HEK293 (cell line): ENCODE data around the gene ACIN1.
A peak's percentile ranks its signal among the peaks of the same experiment; 100 is the strongest.

Source experiments
- GFI1B ChIP-seq: fragments of 450-650 bp; formaldehyde crosslinking; IDR thresholded peaks from 2 replicates; pipeline ENCODE4 v1.5.1; 2016; ENCODE audit warnings: missing biosample characterization, missing genetic modification characterization
- GLI2 ChIP-seq: fragments of 450-650 bp; formaldehyde crosslinking; IDR thresholded peaks from 2 replicates; pipeline ENCODE4; 2017; ENCODE audit warnings: missing biosample characterization, missing genetic modification characterization, low read depth, borderline replicate concordance
- GLI4 ChIP-seq: fragments of 450-650 bp; formaldehyde crosslinking; IDR thresholded peaks from 2 replicates; pipeline ENCODE4 v1.5.1; 2016; ENCODE audit warnings: missing biosample characterization, missing genetic modification characterization
- IKZF3 ChIP-seq: fragments of 450-650 bp; IDR thresholded peaks from 2 replicates; pipeline ENCODE4 v1.5.0; 2018; ENCODE audit warnings: missing biosample characterization, mild to moderate bottlenecking, missing genetic modification characterization, moderate library complexity
- MYNN ChIP-seq: fragments of 450-650 bp; formaldehyde crosslinking; IDR thresholded peaks from 2 replicates; pipeline ENCODE4 v1.5.1; 2016; ENCODE audit warnings: missing biosample characterization, missing genetic modification characterization, borderline replicate concordance
- PBX3 ChIP-seq: sonication (generic); formaldehyde crosslinking; IDR thresholded peaks from 2 replicates; pipeline ENCODE4 v1.8.1; 2022; ENCODE audit warnings: mild to moderate bottlenecking, moderate library complexity, missing genetic modification reagents
- SCRT1 ChIP-seq: fragments of 450-650 bp; formaldehyde crosslinking; IDR thresholded peaks from 2 replicates; pipeline ENCODE4 v1.5.1; 2016; ENCODE audit warnings: missing biosample characterization, missing genetic modification characterization, borderline replicate concordance
- SP3 ChIP-seq: fragments of 450-650 bp; formaldehyde crosslinking; IDR thresholded peaks from 2 replicates; pipeline ENCODE4 v1.5.1; 2016; ENCODE audit warnings: missing biosample characterization, missing genetic modification characterization
- YY1 ChIP-seq: fragments of 450-650 bp; formaldehyde crosslinking; IDR thresholded peaks from 2 replicates; pipeline ENCODE4 v1.5.1; 2018; ENCODE audit warnings: missing biosample characterization, missing genetic modification characterization
- ZBTB44 ChIP-seq: fragments of 450-650 bp; IDR thresholded peaks from 2 replicates; pipeline ENCODE4 v1.5.1; 2018; ENCODE audit warnings: missing biosample characterization, mild to moderate bottlenecking, missing genetic modification characterization
- ZNF140 ChIP-seq: fragments of 450-650 bp; formaldehyde crosslinking; IDR thresholded peaks from 2 replicates; pipeline ENCODE4 v1.5.1; 2016; ENCODE audit warnings: missing biosample characterization, missing genetic modification characterization
- ZNF16 ChIP-seq: fragments of 450-650 bp; formaldehyde crosslinking; IDR thresholded peaks from 2 replicates; pipeline ENCODE4 v1.5.1; 2016; ENCODE audit warnings: low read depth, missing biosample characterization, missing genetic modification characterization
- ZNF169 ChIP-seq: fragments of 450-650 bp; formaldehyde crosslinking; IDR thresholded peaks from 2 replicates; pipeline ENCODE4 v1.5.1; 2016; ENCODE audit warnings: missing biosample characterization, missing genetic modification characterization
- ZNF184 ChIP-seq: fragments of 450-650 bp; IDR thresholded peaks from 2 replicates; pipeline ENCODE4 v1.5.1; 2018; ENCODE audit warnings: missing biosample characterization, mild to moderate bottlenecking, missing genetic modification characterization
- ZNF19 ChIP-seq: fragments of 450-650 bp; formaldehyde crosslinking; IDR thresholded peaks from 2 replicates; pipeline ENCODE4; 2016; ENCODE audit warnings: missing biosample characterization, missing genetic modification characterization, low read depth
- ZNF202 ChIP-seq: fragments of 450-650 bp; formaldehyde crosslinking; IDR thresholded peaks from 2 replicates; pipeline ENCODE4 v1.5.1; 2016; ENCODE audit warnings: missing biosample characterization, missing genetic modification characterization, borderline replicate concordance
- ZNF214 ChIP-seq: fragments of 450-650 bp; formaldehyde crosslinking; IDR thresholded peaks from 2 replicates; pipeline ENCODE4 v1.5.1; 2017; ENCODE audit warnings: missing biosample characterization, mild to moderate bottlenecking, missing genetic modification characterization, borderline replicate concordance
- ZNF221 ChIP-seq: fragments of 450-650 bp; formaldehyde crosslinking; IDR thresholded peaks from 2 replicates; pipeline ENCODE4 v1.5.1; 2017; ENCODE audit warnings: missing biosample characterization, missing genetic modification characterization, borderline replicate concordance
- ZNF24 ChIP-seq: fragments of 450-650 bp; formaldehyde crosslinking; IDR thresholded peaks from 2 replicates; pipeline ENCODE4 v1.5.1; 2016; ENCODE audit warnings: missing biosample characterization, missing genetic modification characterization
- ZNF280D ChIP-seq: fragments of 450-650 bp; formaldehyde crosslinking; IDR thresholded peaks from 2 replicates; pipeline ENCODE4 v1.5.1; 2016; ENCODE audit warnings: missing biosample characterization, missing genetic modification characterization
- ZNF311 ChIP-seq: fragments of 450-650 bp; formaldehyde crosslinking; IDR thresholded peaks from 2 replicates; pipeline ENCODE4 v1.5.1; 2017; ENCODE audit warnings: missing biosample characterization, missing genetic modification characterization, borderline replicate concordance
- ZNF335 ChIP-seq: fragments of 450-650 bp; formaldehyde crosslinking; conservative IDR thresholded peaks from 2 replicates; pipeline ENCODE4 v1.5.1; 2016; ENCODE audit warnings: missing biosample characterization, missing genetic modification characterization
- ZNF341 ChIP-seq: fragments of 450-650 bp; formaldehyde crosslinking; IDR thresholded peaks from 2 replicates; pipeline ENCODE4; 2016; ENCODE audit warnings: low read depth, missing biosample characterization, missing genetic modification characterization
- ZNF37A ChIP-seq: fragments of 450-650 bp; IDR thresholded peaks from 2 replicates; pipeline ENCODE4 v1.5.1; 2018; ENCODE audit warnings: missing biosample characterization, missing genetic modification characterization
- ZNF423 ChIP-seq: fragments of 450-650 bp; formaldehyde crosslinking; IDR thresholded peaks from 2 replicates; pipeline ENCODE4 v1.5.1; 2016; ENCODE audit warnings: missing biosample characterization, missing genetic modification characterization
- ZNF48 ChIP-seq: fragments of 450-650 bp; formaldehyde crosslinking; IDR thresholded peaks from 2 replicates; pipeline ENCODE4 v1.5.1; 2016; ENCODE audit warnings: missing biosample characterization, missing genetic modification characterization
- ZNF488 ChIP-seq: fragments of 450-650 bp; formaldehyde crosslinking; IDR thresholded peaks from 2 replicates; pipeline ENCODE4 v1.5.1; 2016; ENCODE audit warnings: missing biosample characterization, missing genetic modification characterization
- ZNF555 ChIP-seq: fragments of 450-650 bp; formaldehyde crosslinking; conservative IDR thresholded peaks from 2 replicates; pipeline ENCODE4 v1.5.1; 2017; ENCODE audit warnings: missing biosample characterization, mild to moderate bottlenecking, missing genetic modification characterization, inconsistent platforms
- ZNF558 ChIP-seq: fragments of 450-650 bp; formaldehyde crosslinking; IDR thresholded peaks from 2 replicates; pipeline ENCODE4 v1.5.1; 2016; ENCODE audit warnings: missing biosample characterization, missing genetic modification characterization
- ZNF561 ChIP-seq: fragments of 450-650 bp; IDR thresholded peaks from 2 replicates; pipeline ENCODE4 v1.5.1; 2018; ENCODE audit warnings: missing biosample characterization, missing genetic modification characterization, borderline replicate concordance
- ZNF571 ChIP-seq: fragments of 450-650 bp; formaldehyde crosslinking; IDR thresholded peaks from 2 replicates; pipeline ENCODE4 v1.5.0; 2017; ENCODE audit warnings: missing biosample characterization, missing genetic modification characterization
- ZNF610 ChIP-seq: fragments of 450-650 bp; formaldehyde crosslinking; IDR thresholded peaks from 2 replicates; pipeline ENCODE4 v1.5.1; 2016; ENCODE audit warnings: missing biosample characterization, missing genetic modification characterization, borderline replicate concordance
- ZNF623 ChIP-seq: fragments of 450-650 bp; formaldehyde crosslinking; IDR thresholded peaks from 2 replicates; pipeline ENCODE4 v1.5.1; 2016; ENCODE audit warnings: missing biosample characterization, missing genetic modification characterization
- ZNF776 ChIP-seq: fragments of 450-650 bp; formaldehyde crosslinking; IDR thresholded peaks from 2 replicates; pipeline ENCODE4 v1.5.0; 2017; ENCODE audit warnings: missing biosample characterization, missing genetic modification characterization, borderline replicate concordance
- ZSCAN16 ChIP-seq: fragments of 450-650 bp; formaldehyde crosslinking; IDR thresholded peaks from 2 replicates; pipeline ENCODE4 v1.5.1; 2016; ENCODE audit warnings: missing biosample characterization, missing genetic modification characterization
- ZXDB ChIP-seq: fragments of 450-650 bp; formaldehyde crosslinking; IDR thresholded peaks from 2 replicates; pipeline ENCODE4 v1.5.1; 2016; ENCODE audit warnings: missing biosample characterization, missing genetic modification characterization

ACIN1 gene

GRCh38 chr14:23034498-23035302 is 60.2 kb downstream of the ACIN1 start, which contains the start of gene PSMB5 (continued):
- TF ChIP-seq ZNF214 (tag by site-specific recombination) (no peak), SCRT1 (no peak), ZNF571 (no peak), ZNF776 (tag by site-specific recombination) (no peak), ZNF561 (tag by site-specific recombination) (peak; percentile 95), GLI4 (tag by site-specific recombination) (no peak), ZNF24 (tag by site-specific recombination) (peak; percentile 33; the same call in 1 of the 2 replicates), ZNF335 (tag by site-specific recombination) (peak; percentile 87), ZBTB44 (tag by site-specific recombination) (no peak), ZNF140 (tag by site-specific recombination) (no peak), ZNF37A (tag by site-specific recombination) (no peak), ZNF221 (tag by site-specific recombination) (no peak), GLI2 (tag by site-specific recombination) (no peak), ZNF184 (tag by site-specific recombination) (no peak), ZNF48 (tag by site-specific recombination) (no peak), ZXDB (tag by site-specific recombination) (peak; percentile 89), ZNF558 (tag by site-specific recombination) (no peak), GFI1B (tag by site-specific recombination) (no peak), ZNF623 (tag by site-specific recombination) (peak; percentile 16; the same call in 1 of the 2 replicates), ZNF280D (no peak), IKZF3 (no peak), ZNF202 (tag by site-specific recombination) (no peak), ZNF19 (tag by site-specific recombination) (no peak), SP3 (tag by site-specific recombination) (peak; percentile 90), PBX3 (CRISPR knock-in tag) (no peak), ZNF311 (tag by site-specific recombination) (no peak), ZSCAN16 (tag by site-specific recombination) (no peak), ZNF610 (peak; percentile 38; the same call in 1 of the 2 replicates), ZNF341 (peak; percentile 82), MYNN (no peak), ZNF423 (tag by site-specific recombination) (no peak), ZNF16 (tag by site-specific recombination) (no peak), YY1 (tag by site-specific recombination) (peak; percentile 99), ZNF555 (tag by site-specific recombination) (no peak), ZNF169 (tag by site-specific recombination) (no peak), ZNF488 (tag by site-specific recombination) (no peak)
